Measurements from ENCODE around the gene NAA80.
"Not testable (repeated sequence)": the region's sequence is repeated elsewhere in the genome, so short reads cannot be mapped to it uniquely, and the experiment has no call there.

NAA80 gene

DNA sequence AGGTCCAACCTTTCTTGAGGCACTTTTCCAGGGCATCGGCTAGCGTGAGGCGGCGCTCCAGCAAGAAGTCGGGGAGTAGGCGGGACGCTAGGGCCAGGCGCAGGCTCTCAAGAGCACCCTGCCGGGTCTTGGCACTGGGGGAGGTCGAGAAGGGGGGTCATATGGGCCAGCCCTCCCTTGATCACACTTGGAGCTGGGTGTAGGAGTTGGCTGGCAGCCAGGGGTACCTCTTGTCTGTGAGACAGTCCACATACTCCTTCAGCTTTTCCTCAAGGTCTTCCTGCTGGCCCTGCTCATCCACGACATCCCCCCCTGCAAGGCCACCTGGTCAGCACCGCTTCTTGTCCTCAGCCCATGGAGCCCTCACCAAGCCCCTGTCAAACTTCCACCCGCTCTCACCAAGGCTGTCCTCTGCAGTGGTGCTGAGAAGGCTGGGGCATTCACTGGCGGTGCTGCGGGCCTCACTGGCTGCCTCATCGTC lies 9.0 kb downstream of the NAA80 start:
- DNase-seq (ENCODE audit: low read depth), result no peak

DNA sequence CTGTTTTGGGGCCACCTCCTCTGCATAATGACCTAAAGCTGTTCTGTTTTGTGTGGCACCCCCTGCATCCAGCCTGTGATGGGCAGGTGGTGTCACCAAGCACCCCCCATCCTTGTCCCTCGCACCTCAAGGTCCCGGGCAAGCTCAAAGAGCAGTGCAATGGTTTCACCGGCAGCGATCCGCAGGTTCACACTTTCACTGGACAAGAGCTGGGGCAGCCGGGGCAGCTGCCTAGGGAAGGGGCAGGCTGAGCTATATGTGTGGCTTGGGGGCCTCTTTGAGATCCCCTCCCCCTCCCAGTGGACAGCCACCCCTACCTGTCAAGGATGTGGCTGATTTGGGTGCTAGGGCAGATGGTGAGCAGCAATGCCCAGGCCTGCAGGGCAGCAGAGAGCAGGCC lies 10.1 kb downstream of the NAA80 start:
- no peak for DNase-seq (ENCODE audit: low read depth)

DNA sequence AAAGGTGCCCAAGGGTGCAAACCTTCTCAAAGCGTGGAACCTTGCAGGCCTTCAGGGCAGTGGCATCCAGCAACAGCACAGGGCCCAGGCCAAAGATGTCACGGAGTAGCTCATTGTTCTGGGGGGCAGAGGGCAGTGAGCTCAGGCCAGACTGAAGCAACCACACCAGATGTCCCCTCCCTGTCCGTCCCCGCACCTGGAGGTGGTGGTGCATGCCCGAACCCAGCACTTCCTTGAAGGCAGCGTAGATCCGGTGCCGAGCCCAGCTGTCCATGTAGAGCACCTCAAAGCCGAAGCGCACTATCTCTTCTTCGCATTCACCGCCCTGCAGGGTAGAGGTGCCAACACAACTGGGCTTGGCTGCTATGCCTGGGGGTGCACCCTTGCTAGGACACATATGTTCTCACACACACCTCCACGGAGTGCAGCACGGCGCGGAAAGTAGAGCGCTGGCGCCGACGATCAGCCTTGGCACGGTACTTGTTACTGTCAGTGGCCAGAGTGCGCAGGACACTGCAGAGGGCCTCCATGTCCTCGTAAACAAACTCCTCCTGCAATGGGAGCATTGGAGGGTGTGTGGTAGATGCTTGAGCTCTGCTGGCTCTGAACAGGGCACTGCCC lies 10.7 kb downstream of the NAA80 start:
- no peak for DNase-seq (ENCODE audit: low read depth)

DNA sequence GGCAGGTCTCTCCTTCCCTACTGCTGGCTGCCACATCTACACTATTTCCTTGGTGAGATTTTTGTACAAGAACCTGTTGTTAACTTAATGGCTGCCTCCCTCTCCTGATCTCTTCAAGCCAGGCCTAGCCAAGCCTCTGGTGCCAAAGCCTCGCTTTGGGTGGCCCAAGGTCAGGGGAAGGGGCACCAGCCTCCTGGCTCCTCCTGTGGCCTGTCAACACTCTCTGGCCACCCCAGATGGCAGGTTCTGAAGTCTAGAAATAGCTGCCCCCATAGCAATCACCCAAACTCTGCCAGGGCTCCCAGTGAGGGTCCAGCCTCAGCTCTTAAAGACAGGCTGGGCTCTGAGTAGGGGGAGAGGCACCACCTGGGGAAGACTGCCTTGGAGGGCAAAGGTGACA lies 11.9 kb downstream of the NAA80 start:
- no peak for DNase-seq (ENCODE audit: low read depth)

DNA sequence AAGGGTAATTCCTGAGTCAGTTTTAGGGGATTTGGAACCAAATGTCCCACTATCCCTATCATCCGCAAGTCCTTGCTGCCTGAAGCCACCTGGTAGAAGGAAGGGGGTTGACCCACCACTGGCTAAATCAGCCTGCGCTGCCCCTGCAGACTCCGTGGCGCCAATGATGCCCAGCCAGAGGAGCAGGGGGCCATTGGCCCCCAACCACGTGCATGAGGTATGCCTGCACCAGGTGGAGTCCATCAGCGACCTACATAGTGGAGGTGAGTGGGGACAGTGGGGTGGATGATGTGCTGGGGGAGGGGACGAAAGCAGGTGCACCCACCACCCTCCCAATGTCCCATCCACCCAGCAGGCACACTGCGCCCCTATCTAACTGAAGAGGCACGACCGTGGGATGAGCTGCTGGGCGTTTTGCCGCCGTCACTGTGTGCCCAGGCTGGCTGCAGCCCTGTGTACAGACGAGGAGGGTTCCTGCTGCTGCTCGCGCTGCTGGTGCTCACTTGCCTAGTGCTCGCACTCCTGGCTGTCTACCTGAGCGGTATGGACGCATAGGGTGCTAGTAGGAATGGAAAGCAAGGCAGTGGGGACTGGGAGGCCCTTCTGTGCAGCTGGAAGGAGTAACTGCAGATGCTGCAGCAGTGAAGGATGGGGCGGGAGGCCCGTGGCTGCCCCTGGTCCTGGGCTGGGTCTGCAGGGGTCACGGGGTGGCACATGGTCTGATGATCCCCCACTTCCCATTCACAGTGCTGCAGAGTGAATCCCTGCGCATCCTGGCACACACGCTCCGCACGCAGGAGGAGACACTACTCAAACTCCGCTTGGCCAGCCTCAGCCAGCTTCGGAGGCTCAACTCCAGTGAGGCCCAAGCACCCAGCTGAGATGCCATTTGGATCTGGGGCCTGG lies 12.6 kb downstream of the NAA80 start:
- no peak for DNase-seq (ENCODE audit: low read depth)

DNA sequence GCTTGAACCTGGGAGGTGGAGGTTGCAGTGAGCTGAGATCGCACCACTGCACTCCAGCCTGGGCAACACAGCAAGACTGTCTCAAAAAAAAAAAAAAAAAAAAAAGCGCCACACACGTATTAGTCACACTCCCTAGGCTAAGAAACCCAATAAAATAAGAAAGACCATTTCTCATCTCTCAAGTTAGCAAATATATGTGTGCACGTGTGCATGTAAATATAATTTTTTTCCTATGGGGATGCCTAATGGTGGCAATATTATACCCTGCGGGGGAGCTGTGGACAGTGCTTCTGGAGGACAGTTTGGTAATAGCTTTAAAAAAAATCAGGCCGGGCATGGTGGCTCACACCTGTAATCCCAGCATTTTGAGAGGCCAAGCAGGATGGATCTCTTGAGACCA lies 15.1 kb downstream of the NAA80 start:
- DNase-seq (ENCODE audit: low read depth), result not testable (repeated sequence)

DNA sequence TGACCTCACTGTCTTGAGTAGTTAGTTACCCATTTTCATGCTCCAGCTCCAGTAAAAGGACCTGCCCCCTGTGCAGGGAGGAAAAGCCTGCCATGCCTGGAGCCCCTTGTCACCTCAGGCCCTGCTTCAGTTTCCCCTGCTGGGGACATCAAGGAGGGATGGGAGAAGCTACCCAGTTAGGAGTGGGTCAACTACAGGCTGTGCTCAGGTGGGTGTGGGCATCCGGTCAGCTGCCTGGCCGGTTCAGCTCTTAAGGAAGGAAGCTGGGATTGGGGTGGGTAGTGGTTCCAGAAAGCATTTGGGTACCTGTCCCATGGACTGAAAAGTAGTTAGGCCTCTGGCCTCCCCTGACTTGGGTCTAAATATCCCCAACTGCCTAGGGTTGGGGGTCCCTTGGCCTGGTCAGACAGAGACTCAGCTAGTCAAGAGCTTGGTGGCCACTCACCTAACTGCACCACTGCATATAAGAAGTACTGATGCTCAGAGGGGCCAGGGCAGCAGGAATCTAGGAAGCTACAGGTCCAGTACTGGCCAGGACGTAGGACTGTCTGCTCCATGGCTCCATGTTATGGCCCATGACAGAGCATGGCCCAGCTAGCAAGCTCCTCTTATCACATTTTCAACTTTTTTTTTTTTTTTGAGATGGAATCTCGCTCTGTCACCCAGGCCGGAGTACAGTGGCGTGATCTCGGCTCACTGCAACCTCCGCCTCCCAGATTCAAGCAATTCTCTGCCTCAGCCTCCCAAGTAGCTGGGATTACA lies 19.8 kb downstream of the NAA80 start:
- no peak for DNase-seq (ENCODE audit: low read depth)

DNA sequence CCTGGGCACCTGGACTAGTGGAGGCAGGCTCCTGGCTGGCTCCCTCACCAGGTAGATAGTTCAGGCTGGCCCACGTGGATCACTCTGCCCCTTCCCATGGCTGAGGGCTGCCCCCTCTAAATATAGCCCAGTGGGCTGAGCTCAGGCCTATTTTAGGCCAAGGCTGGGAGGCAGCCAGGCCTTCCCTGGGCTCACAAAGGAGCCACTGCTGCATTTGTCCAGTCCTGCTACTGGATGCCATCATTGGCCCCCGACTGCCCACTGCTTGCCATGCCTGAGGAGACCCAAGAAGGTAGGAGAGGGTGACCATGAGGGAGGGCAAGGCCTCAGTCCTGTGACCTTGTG lies 20.4 kb downstream of the NAA80 start, which contains the start of gene LSMEM2:
Gene LSMEM2 (plus strand): TSS at position 208 of the 345 bp plus-strand sequence. CDS start 27 bp downstream, at position 235.
- no peak for DNase-seq (ENCODE audit: low read depth)

DNA sequence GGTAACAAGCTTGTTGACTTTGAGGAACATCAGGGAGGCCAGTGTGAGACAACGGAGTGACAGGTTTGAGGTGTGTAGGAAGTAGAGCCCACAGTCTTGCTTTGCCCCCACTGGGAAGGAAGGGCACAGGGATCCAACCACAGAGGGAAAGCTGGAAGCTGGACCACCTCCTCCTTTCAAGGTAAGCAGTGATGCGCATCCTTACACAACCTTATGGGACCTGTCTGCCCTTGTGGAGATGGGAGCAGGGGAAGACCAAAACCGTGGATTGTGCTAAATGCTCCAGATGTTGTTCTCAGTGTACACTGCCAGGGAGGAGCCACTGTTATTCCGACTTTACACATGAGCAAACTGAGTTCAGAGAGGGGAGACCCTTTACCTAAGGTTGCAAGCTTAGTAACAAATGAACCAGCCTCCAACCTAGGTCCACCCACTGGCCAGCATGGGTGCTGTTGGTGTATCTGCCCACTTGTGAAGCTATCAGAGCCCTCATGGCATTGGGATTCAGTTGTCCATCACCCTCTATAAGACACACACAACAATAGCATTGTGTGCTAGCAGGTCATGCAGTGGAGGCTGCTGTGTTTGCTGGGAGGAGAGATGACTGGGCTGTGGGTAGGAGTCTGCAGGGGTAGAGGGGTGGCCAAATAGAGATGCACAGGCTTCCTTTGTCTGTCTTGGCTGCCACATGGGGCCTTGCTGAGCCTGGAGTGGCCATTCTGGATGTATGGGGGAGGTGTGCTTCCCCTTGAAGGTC lies 20.9 kb downstream of the NAA80 start:
- no peak for DNase-seq (ENCODE audit: low read depth)

DNA sequence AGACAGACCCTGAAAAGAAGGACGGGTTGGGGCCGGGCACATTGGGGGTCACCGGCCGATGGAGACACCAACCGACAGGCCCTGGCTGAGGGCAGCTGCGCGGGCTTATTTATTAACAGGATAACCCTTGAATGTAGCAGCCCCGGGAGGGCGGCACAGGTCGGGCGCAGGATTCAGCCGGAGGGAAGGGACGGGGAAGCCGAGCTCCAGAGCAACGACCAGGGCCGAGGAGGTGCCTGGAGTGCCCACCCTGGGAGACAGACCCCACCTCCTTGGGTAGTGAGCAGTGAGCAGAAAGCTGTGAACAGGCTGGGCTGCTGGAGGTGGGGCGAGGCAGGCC lies 22.5 kb downstream of the NAA80 start:
- DNase-seq (ENCODE audit: low read depth), result no peak

DNA sequence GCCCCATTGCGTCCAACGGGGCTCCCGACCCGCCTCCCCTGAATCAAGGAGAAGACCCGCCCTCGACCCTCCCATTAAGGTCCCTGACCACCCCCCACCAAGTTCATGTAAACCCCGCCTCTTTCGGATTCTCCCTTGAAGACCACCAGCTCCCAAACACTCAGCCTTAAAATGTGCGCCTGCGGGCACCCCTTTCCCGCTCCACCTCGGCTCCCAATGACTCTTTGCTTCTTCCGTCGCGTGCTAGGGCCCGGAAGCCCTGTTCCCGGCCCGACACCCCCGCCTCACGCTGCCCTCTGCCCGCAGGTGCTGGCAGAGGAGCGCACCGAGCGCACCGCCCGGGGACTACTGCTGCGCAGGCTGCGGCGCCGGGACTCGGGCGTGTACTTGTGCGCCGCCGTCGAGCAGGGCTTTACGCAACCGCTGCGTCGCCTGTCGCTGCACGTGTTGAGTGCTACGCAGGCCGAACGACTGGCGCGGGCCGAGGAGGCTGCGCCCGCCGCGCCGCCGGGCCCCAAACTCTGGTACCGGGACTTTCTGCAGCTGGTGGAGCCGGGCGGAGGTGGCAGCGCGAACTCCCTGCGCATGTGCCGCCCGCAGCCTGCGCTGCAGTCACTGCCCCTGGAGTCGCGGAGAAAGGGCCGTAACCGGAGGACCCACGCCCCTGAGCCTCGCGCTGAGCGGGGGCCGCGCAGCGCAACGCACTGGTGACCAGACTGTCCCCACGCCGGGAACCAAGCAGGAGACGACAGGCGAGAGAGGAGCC lies 23.0 kb downstream of the NAA80 start:
- no peak for DNase-seq (ENCODE audit: low read depth)

DNA sequence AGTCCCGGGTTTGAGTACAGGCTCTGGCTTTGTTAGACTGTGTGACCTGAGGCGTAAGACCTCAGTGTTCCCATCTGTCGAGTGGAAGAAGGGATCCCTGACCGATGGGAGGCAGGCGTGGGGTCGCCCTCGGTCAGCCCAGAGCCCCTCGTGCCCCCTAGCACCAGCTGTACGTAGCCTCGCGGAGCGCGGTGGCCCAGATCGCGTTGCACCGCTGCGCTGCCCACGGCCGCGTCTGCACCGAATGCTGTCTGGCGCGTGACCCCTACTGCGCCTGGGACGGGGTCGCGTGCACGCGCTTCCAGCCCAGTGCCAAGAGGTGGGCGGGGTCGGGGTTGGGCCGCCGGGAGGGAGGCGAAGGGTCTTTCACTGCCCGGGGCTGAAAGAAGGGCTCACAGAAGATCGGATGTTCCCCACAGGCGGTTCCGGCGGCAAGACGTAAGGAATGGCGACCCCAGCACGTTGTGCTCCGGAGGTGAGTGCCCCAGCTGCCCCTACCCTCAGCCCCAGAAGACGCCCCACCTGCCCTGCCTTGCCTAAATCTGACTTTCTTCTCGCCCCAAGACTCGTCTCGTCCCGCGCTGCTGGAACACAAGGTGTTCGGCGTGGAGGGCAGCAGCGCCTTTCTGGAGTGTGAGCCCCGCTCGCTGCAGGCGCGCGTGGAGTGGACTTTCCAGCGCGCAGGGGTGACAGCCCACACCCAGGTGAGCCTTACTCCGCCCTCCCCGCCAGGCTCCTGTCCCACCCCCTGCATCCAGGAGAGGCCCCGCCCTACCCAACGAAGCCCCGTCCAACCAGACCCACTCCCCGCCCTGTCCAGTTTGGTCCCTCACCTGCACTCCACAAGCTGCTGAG lies 23.8 kb downstream of the NAA80 start:
- no peak for DNase-seq (ENCODE audit: low read depth)

DNA sequence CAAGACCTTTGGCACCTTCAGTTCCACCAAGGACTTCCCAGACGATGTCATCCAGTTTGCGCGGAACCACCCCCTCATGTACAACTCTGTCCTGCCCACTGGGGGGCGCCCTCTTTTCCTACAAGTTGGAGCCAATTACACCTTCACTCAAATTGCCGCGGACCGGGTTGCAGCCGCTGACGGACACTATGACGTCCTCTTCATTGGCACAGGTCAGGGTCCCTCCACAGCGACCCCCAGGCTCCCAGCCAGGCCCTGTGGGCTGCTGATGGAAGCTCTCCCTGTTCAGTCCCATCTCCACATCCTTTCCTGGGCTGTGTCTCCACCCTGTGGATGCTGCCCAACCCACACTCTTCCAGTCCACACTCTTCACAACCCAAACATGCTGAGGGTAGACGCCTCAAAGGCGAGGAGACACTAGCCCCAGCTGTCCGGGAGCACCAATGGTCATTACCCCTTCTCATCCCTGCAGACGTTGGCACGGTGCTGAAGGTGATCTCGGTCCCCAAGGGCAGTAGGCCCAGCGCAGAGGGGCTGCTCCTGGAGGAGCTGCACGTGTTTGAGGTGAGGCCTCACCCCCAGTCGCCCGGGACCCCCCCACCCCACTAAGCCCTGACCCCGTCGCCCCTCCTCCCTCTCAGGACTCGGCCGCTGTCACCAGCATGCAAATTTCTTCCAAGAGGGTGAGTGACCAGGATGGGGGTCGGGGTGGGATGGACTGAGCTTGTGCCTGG lies 24.7 kb downstream of the NAA80 start:
- DNase-seq (ENCODE audit: low read depth), result peak; percentile 31

DNA sequence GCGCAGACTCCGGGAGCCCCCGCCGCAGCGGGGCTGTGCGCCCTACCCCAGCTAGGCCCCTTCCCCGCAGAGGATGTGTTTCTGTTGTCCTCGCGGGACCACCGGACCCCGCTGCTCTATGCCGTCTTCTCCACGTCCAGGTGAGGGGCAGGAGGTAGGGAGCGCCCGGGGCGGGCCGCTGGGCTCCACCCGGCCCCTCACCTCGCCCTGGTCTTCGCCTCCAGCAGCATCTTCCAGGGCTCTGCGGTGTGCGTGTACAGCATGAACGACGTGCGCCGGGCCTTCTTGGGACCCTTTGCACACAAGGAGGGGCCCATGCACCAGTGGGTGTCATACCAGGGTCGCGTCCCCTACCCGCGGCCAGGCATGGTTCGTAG lies 25.5 kb downstream of the NAA80 start:
- no peak for DNase-seq (ENCODE audit: low read depth)

DNA sequence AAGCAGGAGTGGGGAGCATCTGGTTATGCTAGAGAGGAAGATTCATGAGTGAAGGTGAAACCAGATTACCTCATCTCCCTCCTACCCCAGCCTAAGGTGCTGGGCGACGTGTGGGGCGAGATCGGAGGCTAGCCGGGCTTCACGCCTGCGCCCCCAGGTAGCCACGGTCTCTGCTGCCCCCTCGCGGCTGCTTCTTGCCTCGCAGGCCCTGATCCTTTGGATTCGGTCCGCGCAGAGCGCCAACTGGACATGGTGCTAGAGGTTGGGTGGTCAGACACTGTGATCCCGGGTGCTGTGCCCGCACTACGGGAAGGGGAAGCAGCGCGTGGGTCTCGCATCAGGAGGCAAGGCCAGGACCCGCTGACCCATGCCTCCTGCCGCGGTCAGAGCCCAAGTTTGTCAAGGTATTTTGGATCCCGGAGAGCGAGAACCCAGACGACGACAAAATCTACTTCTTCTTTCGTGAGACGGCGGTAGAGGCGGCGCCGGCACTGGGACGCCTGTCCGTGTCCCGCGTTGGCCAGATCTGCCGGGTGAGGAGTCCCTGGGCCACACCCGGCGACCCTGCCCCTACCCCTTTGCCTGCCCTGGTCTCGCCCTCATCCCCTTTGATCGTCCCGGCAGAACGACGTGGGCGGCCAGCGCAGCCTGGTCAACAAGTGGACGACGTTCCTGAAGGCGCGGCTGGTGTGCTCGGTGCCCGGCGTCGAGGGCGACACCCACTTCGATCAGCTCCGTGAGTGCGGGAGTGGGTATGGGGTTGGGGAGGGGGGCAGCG lies 26.1 kb downstream of the NAA80 start:
- DNase-seq (ENCODE audit: low read depth), result peak; percentile 87

DNA sequence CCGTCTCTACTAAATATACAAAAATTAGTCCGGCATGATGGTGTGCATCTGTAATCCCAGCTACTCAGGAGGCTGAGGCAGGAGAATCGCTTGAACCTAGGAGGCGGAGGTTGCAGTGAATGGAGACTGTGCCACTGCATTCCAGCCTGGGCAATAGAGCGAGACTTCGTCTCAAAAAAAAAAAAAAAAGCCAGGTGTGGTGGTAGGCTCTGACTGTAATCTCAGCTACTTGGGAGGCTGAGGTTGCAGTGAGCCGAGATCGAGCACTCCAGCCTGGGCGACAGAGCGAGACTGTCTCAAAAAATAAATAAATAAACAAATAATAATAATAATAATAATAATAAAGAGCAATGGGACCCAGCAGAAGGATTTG lies 26.7 kb downstream of the NAA80 start:
- DNase-seq (ENCODE audit: low read depth), result not testable (repeated sequence)

DNA sequence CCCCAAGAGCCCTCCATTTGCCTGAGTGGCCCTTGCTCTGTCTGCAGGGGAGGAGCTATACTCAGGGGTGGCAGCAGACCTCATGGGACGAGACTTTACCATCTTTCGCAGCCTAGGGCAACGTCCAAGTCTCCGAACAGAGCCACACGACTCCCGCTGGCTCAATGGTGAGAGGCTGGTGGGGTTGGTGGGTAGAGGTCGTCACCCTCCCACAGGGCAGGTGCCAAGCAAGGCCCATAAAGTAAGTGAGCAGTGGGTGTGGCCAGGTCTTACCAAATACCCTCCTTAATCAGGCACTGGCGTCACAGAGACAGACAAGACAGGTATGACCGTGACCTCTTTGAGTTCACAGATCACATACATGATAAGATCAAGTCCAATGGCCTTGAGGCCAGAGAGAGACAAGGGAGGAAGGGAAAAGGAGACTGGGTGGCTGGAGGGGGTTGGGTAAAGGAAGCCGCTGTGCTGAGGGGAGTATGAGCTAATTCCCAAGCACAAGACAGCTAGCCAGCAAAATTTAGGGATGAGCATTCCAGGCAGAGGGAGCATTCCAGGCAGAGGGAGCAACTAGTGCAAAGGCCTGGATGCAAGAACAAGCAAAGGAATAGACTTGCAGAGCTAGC lies 27.8 kb downstream of the NAA80 start:
- no peak for DNase-seq (ENCODE audit: low read depth)

DNA sequence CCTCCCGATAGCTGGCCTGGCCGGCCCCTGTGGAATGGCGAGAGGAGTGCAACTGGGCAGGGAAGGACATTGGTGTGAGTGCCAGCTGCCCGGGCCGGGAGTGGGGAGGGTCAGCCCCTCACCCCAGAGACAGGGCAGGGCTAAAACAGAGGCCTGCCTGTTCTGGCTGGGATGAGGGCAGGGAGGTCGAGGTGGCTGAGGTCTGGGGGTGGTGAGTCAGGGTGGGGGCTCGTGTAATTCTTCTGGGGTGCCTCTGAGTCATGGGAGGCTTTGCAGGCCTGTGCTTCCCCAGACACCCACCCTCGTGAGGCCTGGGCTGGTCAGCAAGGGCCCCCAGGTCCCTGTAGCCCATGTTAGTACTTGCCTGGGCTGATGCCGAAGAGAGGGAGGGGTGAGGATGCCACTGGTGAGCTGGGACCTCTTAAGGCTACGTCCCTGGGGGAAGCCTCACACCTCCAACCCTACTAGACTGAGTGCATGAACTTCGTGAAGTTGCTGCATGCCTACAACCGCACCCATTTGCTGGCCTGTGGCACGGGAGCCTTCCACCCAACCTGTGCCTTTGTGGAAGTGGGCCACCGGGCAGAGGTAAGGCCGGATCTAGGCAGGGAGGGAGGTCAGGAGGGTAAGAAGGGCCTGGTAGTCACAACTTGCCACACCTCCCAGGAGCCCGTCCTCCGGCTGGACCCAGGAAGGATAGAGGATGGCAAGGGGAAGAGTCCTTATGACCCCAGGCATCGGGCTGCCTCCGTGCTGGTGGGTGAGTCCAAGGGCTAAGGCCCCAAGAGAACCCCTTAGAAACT lies 28.6 kb downstream of the NAA80 start:
- no peak for DNase-seq (ENCODE audit: low read depth)

Data from activated gamma-delta T cell treated with anti-CD3 and anti-CD28 coated beads, Interleukin-2, amount 50 U/mL, for 16 hours (primary cell).